Adipose tissue (tissue), 3 donors: Measurements from ENCODE around the gene COQ10B. TPM values are rescaled to one million over a fixed set of nuclear protein-coding genes. Genes with fewer than 3 reads are reported as not detected.
"Not testable (repeated sequence)": the region's sequence is repeated elsewhere in the genome, so short reads cannot be mapped to it uniquely, and the experiment has no call there.

ENCODE experiments used
- H3K27ac ChIP-seq: one replicate; pipeline ENCODE4 v1.5.1; 2013; ENCODE audit warnings: low read depth, low read length
- WGBS, 3 donors: extraction: QIAGEN DNeasy Blood & Tissue Kit; methylation state at CpG; one replicate each; pipeline ENCODE4 v1.1.7; 2013; 5-methylcytosine and 5-hydroxymethylcytosine counted together
- polyA plus RNA-seq, 3 donors: library from polyadenylated mRNA; stranded (reverse); fragments of 200-250 nt; gene quantifications; one replicate each; pipeline ENCODE4 v1.2.3, GENCODE V29; 2013
- donor health status: healthy with polysubstance abuse.
- donor health status: Bipolar disorder and iron deficiency.
- donor health status: healthy.

COQ10B gene
- polyA plus RNA-seq = 10 to 100 TPM in 2 of 3 donors, 1 to 10 TPM in 1; 8.2 to 39.9 (median 25.4) TPM

- WGBS, 3 donors = 0% methylated on average over 65 to 70 of the region's 70 CpGs
- peak within 1 kb of the TSS; percentile 100 for H3K27ac ChIP-seq
Observed at GRCh38 chr2:197453123-197453913, at the start of gene COQ10B. Gene COQ10B (plus strand): TSS chr2:197453552. CDS start chr2:197453561, 9 bp downstream.

DNA sequence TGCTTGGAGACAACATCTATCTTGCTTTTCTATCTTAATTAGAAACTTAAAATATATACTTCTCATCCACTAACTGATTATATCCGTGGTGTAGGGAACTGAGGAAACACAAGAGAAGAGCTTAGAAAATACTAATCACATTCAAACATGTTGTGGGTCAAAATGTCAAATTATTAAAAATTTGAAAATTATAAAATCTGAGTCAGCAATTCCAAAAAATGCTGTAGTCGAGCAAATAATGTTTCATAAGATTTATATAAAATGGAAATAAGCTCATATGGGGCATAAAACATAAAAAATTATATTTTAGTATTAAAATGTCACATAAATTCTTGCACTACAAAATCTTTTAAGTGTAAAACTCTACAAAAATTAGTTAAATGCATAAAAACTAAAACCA, 47.8 kb upstream of the COQ10B start:
- no peak overlapping the region for H3K27ac ChIP-seq
- WGBS, 3 donors = 78 to 85% (median 84%) methylated on average over 2 of the region's 2 CpGs

- no peak overlapping the region for H3K27ac ChIP-seq
- 62 to 95% (median 92%) methylated on average over 5 of the region's 5 CpGs for WGBS, 3 donors
Observed at GRCh38 chr2:197414039-197414438, 39.3 kb upstream of the COQ10B start.

DNA sequence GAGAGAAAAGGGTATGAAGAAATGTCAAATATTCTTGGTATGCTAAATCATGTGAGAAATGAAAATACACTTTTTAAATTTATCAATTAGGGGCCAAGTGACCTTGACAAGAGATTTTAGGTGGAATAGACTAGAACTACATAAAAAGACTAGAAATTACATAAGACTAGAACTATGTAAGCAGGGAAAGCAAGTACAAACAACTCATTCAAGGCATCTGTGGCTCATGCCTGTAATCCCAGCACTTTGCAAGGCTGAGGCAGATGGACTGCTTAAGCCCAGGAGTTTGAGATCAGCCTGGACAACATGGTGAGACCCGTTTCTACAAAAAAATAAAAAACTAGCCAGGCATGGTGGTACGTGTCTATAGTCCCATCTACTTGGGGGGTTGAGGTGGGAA, 38.8 kb upstream of the COQ10B start:
- H3K27ac ChIP-seq = no peak overlapping the region
- WGBS, 3 donors = 65 to 87% (median 81%) methylated on average over 2 of the region's 2 CpGs

DNA sequence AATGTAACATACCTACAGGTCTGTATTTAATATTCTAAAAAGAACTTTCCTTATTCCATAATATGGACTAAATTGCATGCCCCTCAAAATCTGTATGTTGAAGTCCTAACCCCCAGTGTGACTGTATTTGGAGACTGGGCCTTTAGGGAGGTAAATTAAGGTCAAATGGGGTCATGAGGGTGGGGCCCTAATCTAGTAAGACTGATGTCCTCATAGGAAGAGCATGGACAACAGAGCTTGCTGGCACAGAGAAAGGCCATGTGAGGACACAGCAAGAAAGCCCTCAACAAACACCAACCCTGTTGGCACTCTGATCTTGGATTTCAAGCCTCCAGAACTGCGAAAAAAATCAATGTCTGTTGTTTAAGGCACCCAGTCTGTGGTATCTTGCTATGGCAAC, 37.1 kb upstream of the COQ10B start:
- H3K27ac ChIP-seq = no peak overlapping the region
- 65 to 97% (median 86%) methylated on average over 1 of the region's 1 CpG for WGBS, 3 donors

DNA sequence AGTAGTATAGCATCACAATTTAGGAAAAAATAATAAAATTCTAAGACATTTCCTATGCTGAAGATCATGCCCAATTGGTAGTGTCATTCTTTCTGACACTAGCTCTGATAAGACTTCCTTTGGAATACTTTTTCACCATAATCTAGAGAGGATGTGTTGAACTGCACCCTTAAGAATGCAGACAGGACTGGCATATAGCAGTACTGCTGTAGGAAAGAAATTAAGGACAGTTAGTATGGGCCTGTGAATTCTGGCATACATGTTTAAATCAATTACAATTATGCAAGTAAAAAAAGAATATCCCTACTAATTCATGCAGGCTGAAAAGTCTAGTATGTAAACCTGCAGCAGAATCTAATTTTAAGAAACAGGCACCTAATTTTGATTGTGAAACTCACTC, 33.9 kb upstream of the COQ10B start:
- H3K27ac ChIP-seq = no peak overlapping the region

- WGBS, 3 donors = 68 to 85% (median 83%) methylated on average over 2 of the region's 2 CpGs
- H3K27ac ChIP-seq = no peak overlapping the region
Observed at GRCh38 chr2:197423307-197423706, 30.0 kb upstream of the COQ10B start.

- H3K27ac ChIP-seq = no peak overlapping the region
- WGBS, 3 donors = 46 to 62% (median 55%) methylated on average over 7 of the region's 7 CpGs
Observed at GRCh38 chr2:197425550-197425949, 27.8 kb upstream of the COQ10B start.

DNA sequence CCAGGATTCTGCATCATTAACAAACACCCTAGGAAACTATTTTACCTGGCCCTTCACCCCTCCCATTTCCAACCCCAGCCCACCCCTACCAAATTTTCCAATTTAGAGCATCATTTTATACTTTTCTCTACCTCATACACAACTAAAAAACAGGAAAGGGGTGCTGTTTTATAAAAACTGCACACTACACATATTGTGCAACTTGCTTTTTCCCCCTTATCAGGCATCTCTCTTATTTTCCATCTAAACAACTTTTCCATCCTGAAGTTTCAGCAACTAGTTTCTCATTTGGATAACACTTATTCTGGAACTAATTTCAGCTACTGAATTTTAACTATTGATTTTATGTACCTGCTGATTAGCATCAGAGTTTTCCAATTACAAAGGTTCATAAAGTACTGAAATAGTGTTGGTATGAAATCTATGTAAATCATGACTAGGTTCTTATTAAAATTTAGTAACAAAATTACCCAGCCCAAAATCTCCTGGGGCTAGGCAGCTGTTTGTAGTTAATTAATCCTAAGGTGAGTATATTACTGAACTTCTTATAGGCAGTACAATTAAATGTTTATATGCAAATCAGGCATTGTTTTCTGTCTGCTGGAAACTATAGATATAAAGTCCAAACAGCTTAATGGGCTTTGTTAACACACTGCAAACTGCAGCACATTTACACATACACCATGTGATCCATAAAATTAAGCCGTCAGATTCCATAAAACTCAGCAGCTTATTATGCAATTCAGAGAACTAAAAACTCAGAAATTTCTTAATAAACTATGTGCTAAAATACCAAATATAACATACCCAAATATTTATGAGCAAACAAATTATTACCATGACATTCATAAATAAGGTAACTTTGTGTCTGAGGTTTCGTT, 26.4 kb upstream of the COQ10B start:
- 58 to 61% (median 58%) methylated on average over 2 of the region's 2 CpGs for WGBS, 3 donors
- no peak overlapping the region for H3K27ac ChIP-seq

DNA sequence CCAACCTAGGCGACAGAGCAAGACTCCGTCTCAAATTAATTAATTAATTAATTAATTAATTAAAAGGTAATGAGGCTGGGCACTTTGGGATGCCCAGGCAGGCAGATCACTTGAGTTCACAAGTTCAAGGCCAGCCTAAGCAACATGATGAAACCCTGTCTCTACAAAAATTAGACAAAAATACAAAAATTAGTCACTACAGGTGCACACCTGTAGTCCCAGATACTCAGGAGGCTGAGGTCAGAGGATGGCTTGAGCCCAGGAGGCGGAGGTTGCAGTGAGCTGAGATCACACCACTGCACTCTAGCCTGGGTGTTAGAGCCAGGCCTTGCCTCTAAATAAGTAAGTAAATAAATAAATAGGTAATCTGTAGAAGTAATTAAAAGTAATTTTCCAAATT, 25.4 kb upstream of the COQ10B start:
- H3K27ac ChIP-seq = no peak overlapping the region
- 94 to 98% (median 95%) methylated on average over 3 of the region's 3 CpGs for WGBS, 3 donors

DNA sequence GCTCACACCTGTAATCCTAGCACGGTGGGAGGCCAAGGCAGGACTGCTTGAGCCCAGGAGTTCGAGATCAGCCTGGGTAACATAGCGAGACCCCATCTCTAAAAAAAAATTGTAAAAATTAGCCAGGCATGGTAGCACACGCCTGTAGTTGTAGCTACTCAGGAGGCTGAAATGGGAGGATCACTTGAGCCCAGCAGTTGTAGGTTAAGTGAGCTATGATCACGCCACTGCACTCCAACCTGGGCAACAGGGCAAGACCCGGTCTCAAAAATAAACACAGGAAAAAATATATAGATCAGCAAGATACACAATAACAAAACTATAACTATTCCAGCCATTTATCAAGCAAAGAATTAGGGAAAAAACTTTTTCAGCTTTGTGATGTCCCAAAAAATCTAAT, 21.5 kb upstream of the COQ10B start:
- no peak overlapping the region for H3K27ac ChIP-seq
- 45 to 67% (median 62%) methylated on average over 6 of the region's 6 CpGs for WGBS, 3 donors

DNA sequence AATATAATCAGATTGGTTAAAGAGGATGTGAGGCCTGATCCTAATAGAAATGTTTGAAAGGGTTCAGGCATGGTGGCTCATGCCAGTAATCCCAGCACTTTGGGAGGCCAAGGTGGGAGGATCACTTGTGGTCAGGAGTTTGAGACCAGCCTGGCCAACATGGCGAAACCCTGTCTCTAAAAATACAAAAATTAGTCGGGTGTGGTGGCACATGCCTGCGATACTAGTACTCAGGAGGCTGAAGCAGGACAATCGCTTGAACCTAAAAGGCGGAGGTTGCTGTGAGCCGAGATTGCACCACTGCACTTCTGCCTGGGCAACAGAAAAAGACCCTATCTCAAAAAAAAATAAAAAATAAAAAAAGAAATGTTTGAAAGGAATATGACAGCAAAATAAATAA, 20.8 kb upstream of the COQ10B start:
- H3K27ac ChIP-seq = not testable (repeated sequence)
- WGBS, 3 donors = 64 to 74% (median 68%) methylated on average over 6 of the region's 6 CpGs

DNA sequence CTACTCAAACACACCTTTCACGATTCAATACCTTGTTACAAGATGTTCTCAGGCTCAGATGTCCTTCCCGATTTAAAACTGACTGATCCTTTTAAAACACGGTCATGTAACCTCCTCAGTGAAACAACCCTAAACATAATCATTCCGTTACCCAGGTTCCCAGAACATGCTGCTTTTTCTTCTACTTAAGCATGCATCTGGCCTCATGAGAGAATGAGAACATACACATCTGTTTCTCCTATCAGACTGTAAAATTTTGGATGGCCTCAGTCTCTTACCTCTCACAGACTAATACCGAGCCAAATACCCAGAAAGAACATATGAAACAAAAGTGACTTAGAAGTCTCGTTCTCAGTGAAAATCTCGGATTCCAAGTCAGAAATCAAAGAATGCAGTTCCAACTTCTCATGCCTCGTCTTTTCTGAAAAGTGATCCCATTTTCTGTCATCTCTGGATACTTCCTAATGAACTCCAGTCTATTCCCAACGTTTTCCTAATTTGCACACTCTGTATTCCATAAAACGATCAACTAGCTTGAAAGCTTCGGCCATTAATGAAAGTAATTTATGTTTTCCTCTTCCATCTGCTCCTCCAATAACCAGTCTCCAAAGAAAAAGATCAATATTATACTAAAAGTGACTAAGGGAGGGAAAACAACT, 19.4 kb upstream of the COQ10B start:
- WGBS, 3 donors = 1% methylated on average over 11 of the region's 11 CpGs

GRCh38 chr2:197434541-197435513, 18.5 kb upstream of the COQ10B start, which contains the start of gene SF3B1:
Gene SF3B1 (minus strand): TSS chr2:197435028. CDS start chr2:197434999, 29 bp downstream.
- WGBS, 3 donors = 0% methylated on average over 74 of the region's 74 CpGs
- H3K27ac ChIP-seq = peak within 1 kb of the TSS; percentile 94

More for the DNA sequence above, 19.4 kb upstream of the COQ10B start:
- no peak overlapping the region for H3K27ac ChIP-seq

- peak overlapping the region; percentile 94 for H3K27ac ChIP-seq
- 9 to 30% (median 28%) methylated on average over 16 of the region's 16 CpGs for WGBS, 3 donors
Observed at GRCh38 chr2:197435598-197436420, 17.5 kb upstream of the COQ10B start.

GRCh38 chr2:197437380-197437779, 16.0 kb upstream of the COQ10B start:
- WGBS, 3 donors = 95 to 98% (median 98%) methylated on average over 2 of the region's 2 CpGs
- no peak overlapping the region for H3K27ac ChIP-seq

DNA sequence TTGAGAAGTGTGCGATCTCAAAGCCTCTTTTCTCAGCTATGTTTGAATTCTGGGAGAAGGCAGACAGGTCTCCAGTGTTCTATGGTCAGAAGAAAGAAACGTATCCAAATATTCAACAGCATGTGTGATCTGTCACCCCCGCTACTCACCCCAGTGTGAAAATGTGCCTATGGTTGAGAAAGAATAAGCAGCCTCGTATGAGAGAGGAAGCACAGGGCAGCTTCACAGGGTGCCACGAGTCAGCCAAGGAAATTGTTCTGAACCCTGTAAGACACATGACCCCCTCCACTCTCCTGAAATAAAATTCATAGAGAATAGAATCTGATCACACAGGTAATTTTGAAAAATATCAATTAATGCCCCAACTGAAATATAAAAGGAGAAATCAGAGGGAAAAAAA, 10.5 kb upstream of the COQ10B start:
- WGBS, 3 donors = 43 to 70% (median 59%) methylated on average over 5 of the region's 5 CpGs
- no peak overlapping the region for H3K27ac ChIP-seq
